ENCODE data around the gene FBRSL1. TPM values are rescaled to one million over a fixed set of nuclear protein-coding genes. Genes with fewer than 3 reads are reported as not detected.

FBRSL1 gene
- total and polyA plus RNA-seq, 2 donors (not counting 3 experiments of a cell fraction or from before 2014, with no cell fraction given), result 19.3 to 79.8 TPM

DNA sequence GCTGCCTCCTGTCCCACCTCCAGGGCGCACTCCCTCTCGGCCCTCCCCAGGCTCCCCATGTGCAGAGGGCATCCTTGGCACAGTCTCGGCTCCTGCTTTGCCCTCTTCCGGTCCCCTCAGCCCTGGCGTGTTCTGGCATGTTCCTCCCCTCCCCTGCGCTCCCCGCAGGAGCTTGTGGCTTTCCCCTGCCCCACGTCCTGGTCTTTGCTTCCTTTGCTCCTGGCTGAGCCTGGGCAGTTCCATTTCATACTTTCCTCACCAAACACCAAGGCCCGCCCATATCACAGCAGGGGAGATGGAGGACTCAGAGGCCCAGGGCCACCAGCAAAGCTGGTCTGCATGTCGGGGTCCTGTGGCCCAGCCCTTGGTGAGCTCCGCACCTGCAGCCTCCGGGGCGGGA lies 56.0 kb downstream of the FBRSL1 start:
- Histone ChIP-seq H3K79me2 (ENCODE audit: control insufficient read depth, insufficient read depth, low read length) (no peaks in the 10 kb centered on the region), H3K27ac (ENCODE audit: insufficient read depth, low read depth, low read length) (no peak overlapping the region), H3K4me1 (ENCODE audit: control insufficient read depth, extremely low read depth, insufficient read depth, low read length) (no peaks in the 10 kb centered on the region), H3K9me1 (replicated peaks; ENCODE audit: control insufficient read depth, extremely low read depth, insufficient read depth, low read length) (no peaks in the 10 kb centered on the region), H3K9ac (replicated peaks; ENCODE audit: extremely low read depth, insufficient read depth, low read length) (no peak overlapping the region), H3K9me3 (replicated peaks; ENCODE audit: control insufficient read depth, insufficient read depth, low read length) (no peaks in the 10 kb centered on the region), H3K4me2 (ENCODE audit: insufficient read depth, low read length) (no peak overlapping the region), H4K20me1 (replicated peaks; ENCODE audit: control insufficient read depth, extremely low read depth, insufficient read depth, low read length) (no peaks in the 10 kb centered on the region), H2AFZ (ENCODE audit: low read depth, low read length) (no peak overlapping the region), H3K4me3 (replicated peaks in 1 of 3; ENCODE audit: insufficient read depth in 1 of 3, low read depth in 1 of 3, low read length in 3 of 3) (no peak overlapping the region), H3K27me3 (ENCODE audit: control insufficient read depth in 2 of 2, insufficient read depth in 2 of 2, low read length in 2 of 2) (no peaks in the 10 kb centered on the region), H3K36me3 (ENCODE audit: control insufficient read depth in 2 of 2, extremely low read depth in 1 of 2, insufficient read depth in 2 of 2, low read length in 2 of 2) (no peaks in the 10 kb centered on the region)
- ChIA-PET CTCF (no interaction called here), POLR2A (no interaction called here)
- no peak for TF ChIP-seq GATA2 (IDR thresholded peaks at IDR 0.05; ENCODE audit: insufficient read depth, insufficient read length, low read depth, low read length)
- TF ChIP-seq POLR2AphosphoS5 (IDR thresholded peaks at IDR 0.05; ENCODE audit: insufficient read depth, low read depth, low read length), result no peak
- TF ChIP-seq, protein P1, sequence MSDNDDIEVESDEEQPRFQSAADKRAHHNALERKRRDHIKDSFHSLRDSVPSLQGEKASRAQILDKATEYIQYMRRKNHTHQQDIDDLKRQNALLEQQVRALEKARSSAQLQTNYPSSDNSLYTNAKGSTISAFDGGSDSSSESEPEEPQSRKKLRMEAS (IDR thresholded peaks at IDR 0.05; ENCODE audit: insufficient read depth, insufficient read length), result no peak
- TF ChIP-seq JUN (IDR thresholded peaks at IDR 0.05; ENCODE audit: borderline replicate concordance, insufficient read depth, insufficient read length, low read depth), result no peak
- no peak for TF ChIP-seq EZH2 (IDR thresholded peaks at IDR 0.05; ENCODE audit: borderline replicate concordance, low read depth, low read length, severe bottlenecking)
- intact Hi-C loops (cut with micrococcal nuclease), result no loop called here
- FAIRE-seq (no peak), DNase-seq (ENCODE audit: low read depth, low spot score) (no peak)
- BruUV-seq (replicated peaks), result no TSS peak
- dilution Hi-C loops (cut with MboI; ENCODE audit: extremely low pct_ligation_motif_present, low sequenced_read_pairs), result no loop called here

DNA sequence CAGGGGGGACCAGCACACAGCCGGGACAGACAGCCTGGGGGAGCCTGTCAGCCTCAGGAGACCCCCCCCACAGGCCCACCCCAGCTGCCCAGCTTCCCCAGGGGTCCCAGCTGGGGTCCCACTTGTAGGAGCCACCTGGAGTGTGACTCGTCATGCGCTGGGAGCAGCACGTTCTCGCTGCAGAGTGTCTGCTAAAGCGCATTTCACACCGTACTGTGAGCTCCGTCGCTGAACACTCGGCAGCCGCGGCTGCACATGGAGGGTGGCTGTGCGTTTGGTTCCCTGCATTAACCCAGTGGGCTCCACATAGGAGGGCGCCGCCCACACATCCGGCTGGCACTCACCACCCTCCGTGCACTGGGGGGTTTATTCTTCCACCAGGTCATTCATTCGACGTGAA lies 56.7 kb downstream of the FBRSL1 start:
- Histone ChIP-seq H3K4me1 (ENCODE audit: control insufficient read depth, extremely low read depth, insufficient read depth, low read length) (no peaks in the 10 kb centered on the region), H3K9me3 (replicated peaks; ENCODE audit: control insufficient read depth, insufficient read depth, low read length) (no peaks in the 10 kb centered on the region), H3K4me3 (replicated peaks in 1 of 3; ENCODE audit: insufficient read depth in 1 of 3, low read depth in 1 of 3, low read length in 3 of 3) (no peak overlapping the region), H3K9me1 (replicated peaks; ENCODE audit: control insufficient read depth, extremely low read depth, insufficient read depth, low read length) (no peaks in the 10 kb centered on the region), H3K27me3 (ENCODE audit: control insufficient read depth in 2 of 2, insufficient read depth in 2 of 2, low read length in 2 of 2) (no peaks in the 10 kb centered on the region), H4K20me1 (replicated peaks; ENCODE audit: control insufficient read depth, extremely low read depth, insufficient read depth, low read length) (no peaks in the 10 kb centered on the region), H3K36me3 (ENCODE audit: control insufficient read depth in 2 of 2, extremely low read depth in 1 of 2, insufficient read depth in 2 of 2, low read length in 2 of 2) (no peaks in the 10 kb centered on the region), H3K4me2 (ENCODE audit: insufficient read depth, low read length) (no peak overlapping the region), H3K27ac (ENCODE audit: insufficient read depth, low read depth, low read length) (no peak overlapping the region), H3K9ac (replicated peaks; ENCODE audit: extremely low read depth, insufficient read depth, low read length) (no peak overlapping the region), H3K79me2 (ENCODE audit: control insufficient read depth, insufficient read depth, low read length) (no peaks in the 10 kb centered on the region), H2AFZ (ENCODE audit: low read depth, low read length) (no peak overlapping the region)
- no peak for DNase-seq (ENCODE audit: low read depth, low spot score)
- ChIA-PET CTCF (no interaction called here), POLR2A (no interaction called here)
- TF ChIP-seq, protein P2, sequence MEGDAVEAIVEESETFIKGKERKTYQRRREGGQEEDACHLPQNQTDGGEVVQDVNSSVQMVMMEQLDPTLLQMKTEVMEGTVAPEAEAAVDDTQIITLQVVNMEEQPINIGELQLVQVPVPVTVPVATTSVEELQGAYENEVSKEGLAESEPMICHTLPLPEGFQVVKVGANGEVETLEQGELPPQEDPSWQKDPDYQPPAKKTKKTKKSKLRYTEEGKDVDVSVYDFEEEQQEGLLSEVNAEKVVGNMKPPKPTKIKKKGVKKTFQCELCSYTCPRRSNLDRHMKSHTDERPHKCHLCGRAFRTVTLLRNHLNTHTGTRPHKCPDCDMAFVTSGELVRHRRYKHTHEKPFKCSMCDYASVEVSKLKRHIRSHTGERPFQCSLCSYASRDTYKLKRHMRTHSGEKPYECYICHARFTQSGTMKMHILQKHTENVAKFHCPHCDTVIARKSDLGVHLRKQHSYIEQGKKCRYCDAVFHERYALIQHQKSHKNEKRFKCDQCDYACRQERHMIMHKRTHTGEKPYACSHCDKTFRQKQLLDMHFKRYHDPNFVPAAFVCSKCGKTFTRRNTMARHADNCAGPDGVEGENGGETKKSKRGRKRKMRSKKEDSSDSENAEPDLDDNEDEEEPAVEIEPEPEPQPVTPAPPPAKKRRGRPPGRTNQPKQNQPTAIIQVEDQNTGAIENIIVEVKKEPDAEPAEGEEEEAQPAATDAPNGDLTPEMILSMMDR (IDR thresholded peaks at IDR 0.05; ENCODE audit: extremely low read depth in 1 of 2, insufficient read depth in 1 of 2, low read depth in 1 of 2, low read length in 2 of 2), result no peak
- TF ChIP-seq, protein P1 (IDR thresholded peaks at IDR 0.05; ENCODE audit: insufficient read depth, insufficient read length), result no peak
- TF ChIP-seq POLR2AphosphoS5 (IDR thresholded peaks at IDR 0.05; ENCODE audit: insufficient read depth, low read depth, low read length) (no peak), FOS (IDR thresholded peaks at IDR 0.05; ENCODE audit: borderline replicate concordance, insufficient read depth, low read length) (no peak), POLR2A (IDR thresholded peaks at IDR 0.05; ENCODE audit: low read depth, low read length) (no peak), JUN (IDR thresholded peaks at IDR 0.05; ENCODE audit: borderline replicate concordance, insufficient read depth, insufficient read length, low read depth) (no peak), EZH2 (IDR thresholded peaks at IDR 0.05; ENCODE audit: borderline replicate concordance, low read depth, low read length, severe bottlenecking) (no peak), GATA2 (IDR thresholded peaks at IDR 0.05; ENCODE audit: insufficient read depth, insufficient read length, low read depth, low read length) (no peak), MYC (IDR thresholded peaks at IDR 0.05; ENCODE audit: low read depth, low read length) (no peak)
- dilution Hi-C loops (cut with MboI; ENCODE audit: extremely low pct_ligation_motif_present, low sequenced_read_pairs) (no loop called here), intact Hi-C loops (cut with micrococcal nuclease) (no loop called here)
- no peak for FAIRE-seq
- BruUV-seq (replicated peaks), result no TSS peak
